Stimulated activated CD4-positive, alpha-beta T cell treated with anti-CD3 and anti-CD28 coated beads, Interleukin-1b, Interleukin-23, amount 100 ng/mL, for 1 hour (primary cell): ENCODE measurements around the gene CDK6.

ENCODE experiments used
- DNase-seq, 2 donors: peaks; one replicate each; pipeline ENCODE4 v3.0.0-alpha.2; 2020; ENCODE audit warnings: low read depth in 2 of 2

Gene CDK6

DNA sequence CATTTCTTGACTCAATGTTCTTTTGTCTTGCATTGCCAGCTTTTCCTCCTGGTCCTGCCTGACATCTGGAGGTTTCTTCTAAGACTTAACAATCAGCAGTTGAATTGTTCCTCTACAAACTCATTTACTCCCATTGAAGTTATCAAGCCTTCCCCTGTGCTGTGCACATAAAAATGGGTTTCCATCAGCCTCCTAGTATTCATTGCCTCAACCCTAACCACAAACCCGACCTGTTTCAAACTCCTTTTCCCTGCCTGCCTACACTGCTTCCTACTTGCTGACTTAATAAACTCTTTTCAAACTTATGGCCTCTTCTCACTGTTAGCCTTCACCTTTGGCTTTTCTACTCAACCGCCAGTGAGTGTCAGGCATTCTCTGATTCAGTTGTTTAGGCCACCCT is 9.4 kb upstream of the CDK6 start:
- no peak for DNase-seq

DNA sequence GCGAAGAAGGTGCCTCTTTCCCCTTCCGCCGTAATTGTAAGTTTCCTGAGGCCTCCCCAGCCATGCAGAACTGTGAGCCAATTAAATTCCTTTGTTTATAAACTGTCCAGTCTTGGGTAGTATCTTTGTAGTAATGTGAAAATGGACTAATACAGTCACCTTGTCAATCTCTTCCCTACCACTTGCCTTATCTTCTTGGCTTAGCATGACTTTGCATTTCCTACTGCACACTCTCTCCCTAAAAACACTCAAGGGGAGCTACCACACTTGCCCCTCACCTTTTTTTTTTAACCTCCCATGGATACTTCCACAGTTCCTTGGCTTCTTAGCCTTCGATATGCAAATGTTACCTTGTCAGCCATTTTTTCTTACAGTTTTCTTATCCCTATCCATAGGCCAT is 7.4 kb upstream of the CDK6 start:
- DNase-seq: no peak

DNA sequence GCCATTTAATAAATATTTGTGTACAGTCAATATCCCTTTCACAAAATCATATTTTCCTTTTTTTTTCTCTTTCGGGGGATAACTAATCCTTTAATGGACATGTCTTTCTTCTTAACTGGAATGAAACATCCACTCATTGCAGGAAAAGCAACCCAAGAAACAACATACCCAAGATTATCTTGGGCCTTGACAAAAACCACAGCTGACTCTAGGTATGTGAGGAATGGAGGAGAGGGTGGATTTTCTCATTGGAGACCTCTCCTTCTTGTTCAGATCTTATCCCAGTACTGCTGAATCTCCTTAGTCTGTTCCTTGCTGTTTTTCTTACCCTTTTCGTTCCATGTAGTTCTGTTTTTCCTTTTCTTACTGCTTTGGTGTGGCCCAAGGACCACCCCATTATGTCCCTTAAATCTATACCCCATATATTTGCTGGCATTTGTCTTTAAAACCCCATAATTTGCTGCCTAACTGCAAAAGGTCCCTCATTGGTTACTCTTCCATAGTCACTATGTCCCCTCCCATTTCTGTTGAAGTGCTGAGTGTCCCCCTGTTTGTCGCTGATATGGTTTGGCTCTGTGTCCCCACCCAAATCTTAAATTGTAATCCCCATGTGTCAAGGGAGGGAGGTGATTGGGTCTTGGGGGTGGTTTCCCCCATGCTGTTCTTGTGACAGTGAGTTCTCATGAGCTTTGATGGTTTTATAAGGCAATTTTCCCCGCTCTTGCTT is 6.8 kb upstream of the CDK6 start:
- no peak for DNase-seq

DNA sequence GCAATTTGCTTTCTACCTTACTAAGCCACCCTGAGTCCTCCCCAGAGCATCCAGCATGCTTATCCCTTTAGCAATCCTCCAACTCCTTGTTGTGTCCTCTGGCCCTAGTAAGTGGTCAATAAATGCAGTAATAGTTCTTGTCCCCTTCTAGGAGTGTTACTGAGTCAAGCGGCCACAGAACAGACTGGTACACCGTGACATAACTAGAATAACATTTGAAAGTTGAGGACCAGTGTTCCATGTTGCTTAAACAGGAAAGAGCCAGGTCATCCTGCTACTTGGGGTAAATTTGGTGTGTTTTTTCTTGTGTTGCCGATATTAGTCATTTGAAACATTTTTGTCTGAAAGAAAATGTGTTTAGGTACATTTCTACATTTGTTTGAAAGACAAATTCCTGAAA is 4.8 kb upstream of the CDK6 start:
- DNase-seq: no peak

DNA sequence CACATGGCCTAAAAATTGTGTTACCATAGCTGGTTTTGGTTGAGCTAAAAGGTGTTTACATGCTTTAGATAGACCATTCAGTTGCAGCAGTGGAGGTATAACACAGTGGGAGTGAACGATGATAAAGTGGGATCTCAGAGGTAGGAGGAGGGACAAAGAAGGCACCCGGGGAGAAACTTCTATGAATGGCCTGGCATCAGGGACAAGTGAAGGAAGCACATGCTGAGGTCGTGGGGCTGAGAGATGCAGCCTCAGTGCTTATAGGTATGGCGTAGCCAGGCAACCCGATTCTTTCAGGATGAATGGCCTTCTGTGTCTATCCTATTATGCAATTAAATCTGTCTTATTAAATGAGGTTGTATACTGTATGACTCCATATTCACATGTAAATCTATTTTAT is 3.9 kb upstream of the CDK6 start:
- no peak for DNase-seq

DNA sequence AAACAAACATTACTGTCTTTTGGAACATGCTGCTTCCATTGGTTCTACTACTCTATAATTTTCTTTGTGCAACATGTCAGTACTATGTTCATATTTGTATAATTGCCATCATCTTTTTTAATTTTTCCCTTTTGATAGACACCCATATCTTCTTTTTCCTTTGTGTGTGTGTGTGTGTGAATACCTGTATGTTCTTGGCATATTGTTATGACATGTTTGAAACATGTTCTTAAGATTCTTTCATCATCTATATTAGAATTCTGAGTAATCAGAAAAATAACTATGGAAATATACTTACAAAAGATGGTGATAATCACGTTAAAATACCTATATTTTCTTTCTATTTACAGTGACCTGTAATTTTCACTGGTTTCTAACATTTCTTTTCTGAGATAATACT is 3.5 kb upstream of the CDK6 start:
- DNase-seq: no peak

DNA sequence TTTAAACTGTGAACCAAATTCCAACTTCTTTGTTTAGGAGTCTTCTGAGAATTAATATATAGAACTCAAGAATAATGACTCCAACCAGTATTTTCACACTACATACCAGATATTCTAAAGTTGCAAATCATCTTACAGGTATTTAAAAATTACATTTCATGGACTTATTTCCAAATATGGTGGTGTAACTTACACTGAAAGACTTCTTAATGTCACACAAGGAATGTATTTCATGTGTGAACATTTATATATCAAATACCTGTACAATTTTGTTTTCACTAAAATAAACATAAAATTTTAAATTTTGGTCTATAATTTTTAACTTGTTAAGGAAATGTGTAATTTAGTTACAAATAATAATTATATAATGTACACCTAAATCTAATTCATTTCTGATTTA is 2.6 kb upstream of the CDK6 start:
- no peak for DNase-seq

DNA sequence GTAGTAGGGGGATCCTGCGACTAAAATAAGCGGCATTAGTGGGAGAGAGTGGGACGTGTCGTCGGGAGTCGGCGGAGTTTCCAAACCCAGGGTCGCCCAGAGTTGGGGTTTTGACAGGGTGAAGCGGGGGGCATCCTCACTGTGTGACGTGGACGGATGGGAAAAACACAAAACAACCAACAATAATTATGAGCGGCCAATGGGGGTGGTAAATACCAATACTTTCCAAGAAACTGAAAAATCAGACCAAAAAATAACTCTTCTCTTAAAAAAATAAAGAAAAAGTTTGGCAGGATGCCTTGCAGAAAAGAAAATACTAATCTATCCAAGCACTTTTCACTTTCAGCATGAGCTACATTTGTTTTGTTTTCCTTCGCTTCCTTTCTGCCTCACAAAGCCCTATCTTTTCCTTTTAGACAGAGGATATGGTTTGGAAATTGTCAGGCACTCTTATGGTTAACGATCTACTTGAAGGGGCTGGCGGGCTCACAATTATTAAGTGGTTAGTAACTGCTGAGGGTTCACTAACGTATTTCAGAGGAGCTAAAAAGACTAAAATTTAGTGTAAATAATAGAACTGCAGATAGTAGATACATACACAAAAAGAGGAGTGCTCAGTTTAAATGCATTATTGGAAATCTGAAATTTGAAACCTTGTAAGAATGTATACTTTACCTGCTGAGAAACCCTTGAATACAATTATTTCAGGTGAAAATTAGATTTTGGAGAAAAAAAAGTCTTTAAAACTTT is 802 bp upstream of the CDK6 start:
- DNase-seq: no peak

DNA sequence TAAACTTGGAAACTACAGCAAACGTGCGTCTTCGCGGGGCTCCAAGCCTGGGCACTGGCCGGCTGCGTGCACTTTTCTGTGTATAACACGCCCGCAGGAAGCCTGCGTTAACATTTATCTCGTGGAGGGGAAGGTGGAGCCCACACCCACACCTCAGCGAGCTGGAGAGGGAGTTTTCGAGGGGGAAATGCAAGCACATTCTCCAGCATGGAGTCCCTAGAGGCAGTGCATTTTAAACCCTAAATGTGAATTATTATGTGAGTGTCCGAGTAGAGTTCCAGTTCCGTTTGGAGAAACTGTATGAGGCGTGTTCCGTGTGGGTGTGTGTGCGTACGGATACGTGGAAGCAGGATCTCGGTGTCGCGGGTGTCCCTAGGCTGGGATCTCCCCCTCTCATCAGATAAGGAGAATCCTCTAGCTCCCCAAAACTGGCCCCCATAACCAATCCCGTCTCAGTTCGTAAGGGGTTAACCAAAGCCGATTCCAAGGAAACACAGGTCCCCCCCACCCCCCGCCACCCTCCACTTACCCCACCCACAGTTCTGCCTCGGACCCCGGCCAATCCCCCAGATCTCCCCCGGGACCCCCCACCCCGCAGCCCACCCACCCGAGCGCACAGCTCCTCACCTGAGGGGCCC is 403 bp downstream of the CDK6 start:
- DNase-seq: peak in 1 of 2 donors; percentile 24

DNA sequence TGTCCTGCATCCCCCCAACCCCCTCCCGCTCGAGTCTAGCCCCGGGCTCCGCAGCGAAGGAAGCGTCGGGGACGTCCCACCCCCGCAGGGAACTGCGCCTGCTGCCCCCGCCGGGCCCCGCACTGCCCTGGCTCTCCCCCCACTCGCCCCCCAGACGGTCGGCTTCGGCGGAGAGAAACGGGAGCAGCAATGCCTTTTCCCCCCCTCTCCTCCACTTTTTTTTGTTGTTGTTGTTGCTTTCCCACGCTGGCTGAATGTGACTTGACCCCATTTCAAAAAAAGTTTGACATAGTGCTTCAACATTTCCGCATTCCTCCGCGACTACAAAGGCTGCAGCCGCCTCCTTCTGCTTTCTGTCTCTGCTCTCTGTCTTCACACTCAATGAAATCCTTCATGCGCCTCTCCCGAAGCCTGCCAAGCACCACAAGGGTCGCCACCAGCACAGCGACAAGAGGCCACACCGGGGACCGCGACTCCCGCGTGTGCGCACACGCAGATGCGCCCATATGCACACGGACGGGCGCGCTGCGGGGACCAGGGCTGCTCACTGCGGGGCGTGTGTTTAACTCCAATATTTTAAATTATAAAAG is 1.0 kb downstream of the CDK6 start:
- DNase-seq: peak in 1 of 2 donors; percentile 32

DNA sequence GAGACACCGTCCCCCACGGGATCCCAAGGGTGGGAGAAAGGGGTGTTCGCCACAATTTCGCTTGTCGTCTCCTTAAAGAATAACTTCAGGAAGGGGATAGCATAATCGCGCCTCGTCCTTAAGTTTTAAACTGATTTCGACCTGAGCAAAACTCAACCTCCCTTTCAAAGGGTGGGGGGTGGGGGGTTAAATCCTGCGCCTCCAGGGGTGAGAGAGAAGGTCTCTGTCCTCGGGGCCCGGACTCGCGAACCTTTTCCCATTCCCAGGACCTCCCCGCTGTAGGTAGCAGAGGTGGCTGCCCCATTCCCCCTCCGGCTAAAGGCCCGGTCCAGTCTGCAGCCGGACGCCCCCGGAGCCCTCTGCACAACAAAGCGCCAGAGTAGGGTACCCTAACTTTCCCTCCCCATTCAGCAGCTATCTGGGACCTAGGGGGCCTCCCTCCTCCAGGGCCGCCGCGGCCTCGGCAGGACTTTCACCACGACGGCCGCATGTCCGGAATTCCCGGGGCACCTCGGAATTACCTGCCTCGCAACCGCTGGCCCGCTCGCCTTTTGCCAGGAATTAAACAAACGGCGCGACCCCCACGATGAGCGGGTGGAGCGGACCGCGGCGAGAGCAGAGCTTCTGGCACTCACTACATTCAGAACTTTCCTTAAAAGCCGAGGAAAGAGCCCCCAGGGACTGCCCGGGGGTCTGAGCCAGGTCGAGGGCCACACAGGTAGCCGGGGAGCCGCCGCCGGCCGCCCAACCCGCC is 1.7 kb downstream of the CDK6 start:
- DNase-seq: peak in 1 of 2 donors; percentile 13

DNA sequence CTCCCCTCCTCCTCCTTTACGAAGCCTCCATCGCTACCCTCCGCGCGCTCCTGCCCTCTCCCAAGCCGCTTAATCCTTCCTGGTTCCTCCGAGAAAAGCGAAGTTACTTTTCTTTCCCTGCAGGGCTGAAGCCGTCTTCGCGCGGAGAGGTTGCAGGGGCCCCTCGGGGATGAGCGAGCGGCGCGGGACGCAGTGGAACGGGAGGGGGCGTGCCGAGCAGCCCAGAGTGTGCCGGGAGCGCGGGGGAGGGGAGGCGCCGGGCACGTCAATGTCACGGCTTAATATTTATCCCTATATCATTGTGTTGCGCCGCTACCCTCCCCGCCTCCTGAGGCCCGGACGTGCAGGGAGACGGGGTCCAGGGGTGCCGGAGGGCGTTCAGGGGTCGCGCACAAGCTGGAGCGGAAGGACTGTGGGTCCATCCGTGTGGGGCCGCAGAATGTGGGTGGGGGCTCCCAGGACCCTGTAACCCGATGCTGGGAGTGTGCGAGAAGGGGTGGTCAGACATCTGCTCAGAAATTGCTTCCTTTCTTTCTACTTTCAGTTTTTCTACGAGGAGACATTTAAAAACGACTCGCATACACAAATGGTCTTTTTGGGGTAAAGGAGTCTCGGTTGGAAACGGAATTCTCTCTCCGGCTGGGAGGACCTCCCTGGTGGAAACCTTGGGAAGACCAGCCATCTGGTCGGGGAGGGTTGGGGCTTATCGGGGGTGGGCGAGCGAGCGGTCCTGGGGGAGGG is 2.4 kb downstream of the CDK6 start:
- DNase-seq: peak; percentile 41 to 67

DNA sequence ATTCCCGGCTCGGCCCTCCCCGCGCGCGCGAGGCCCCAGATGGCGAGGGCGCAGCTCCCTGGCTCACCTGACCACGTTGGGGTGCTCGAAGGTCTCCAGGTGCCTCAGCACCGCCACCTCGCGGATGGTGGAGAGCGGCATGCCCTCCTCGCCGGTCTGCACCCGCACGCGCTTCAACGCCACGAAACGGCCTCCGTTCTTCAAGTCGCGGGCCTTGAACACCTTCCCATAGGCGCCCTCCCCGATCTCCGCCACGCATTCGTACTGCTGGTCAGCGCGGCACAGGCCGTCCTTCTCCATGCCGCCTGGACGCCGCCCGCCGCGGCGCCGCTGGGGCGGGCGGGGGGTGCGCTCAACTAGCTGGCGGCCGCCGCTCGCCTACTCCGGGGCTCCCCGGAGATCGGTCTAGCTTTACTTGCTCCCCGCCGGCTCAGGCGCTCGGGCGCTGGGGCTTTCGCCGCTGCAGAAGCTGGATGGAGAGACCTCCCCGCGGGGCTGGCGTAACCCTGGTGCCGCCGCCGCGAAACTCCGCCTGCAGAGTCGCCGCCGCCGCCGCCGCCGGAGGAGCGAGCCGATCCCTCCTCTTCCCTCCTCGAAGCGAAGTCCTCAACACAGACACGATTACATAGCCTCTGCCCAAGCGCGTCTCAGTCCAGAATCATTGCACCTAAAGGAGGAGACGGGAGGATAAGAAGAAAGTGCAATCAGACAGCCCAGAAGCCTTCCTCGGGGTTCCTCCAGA is 3.2 kb downstream of the CDK6 start:
- peak; percentile 68 to 73 for DNase-seq

DNA sequence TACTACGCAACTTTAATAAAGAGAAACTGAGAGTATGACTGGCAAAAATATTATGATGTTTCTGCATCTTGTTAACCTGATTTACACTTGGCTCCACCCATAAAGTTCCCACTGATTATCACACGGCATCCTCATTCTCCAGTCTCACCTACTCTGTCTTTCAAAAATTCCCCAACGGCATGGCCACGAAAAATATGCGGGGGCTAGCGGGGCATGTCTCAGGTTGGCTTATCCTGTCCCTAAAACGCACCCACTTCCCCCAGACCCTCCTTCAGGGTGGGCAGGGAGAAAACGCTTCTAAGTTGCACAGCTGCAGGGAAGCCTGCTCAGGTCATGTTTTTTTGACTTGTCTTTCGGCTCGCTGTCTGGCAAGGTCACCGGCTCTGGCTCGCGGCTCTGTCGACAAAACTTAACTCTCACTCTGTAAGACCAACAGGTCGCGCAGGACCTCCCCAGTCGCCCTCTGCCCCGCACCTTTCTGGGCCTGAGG is 3.8 kb downstream of the CDK6 start:
- DNase-seq: peak in 1 of 2 donors; percentile 24

DNA sequence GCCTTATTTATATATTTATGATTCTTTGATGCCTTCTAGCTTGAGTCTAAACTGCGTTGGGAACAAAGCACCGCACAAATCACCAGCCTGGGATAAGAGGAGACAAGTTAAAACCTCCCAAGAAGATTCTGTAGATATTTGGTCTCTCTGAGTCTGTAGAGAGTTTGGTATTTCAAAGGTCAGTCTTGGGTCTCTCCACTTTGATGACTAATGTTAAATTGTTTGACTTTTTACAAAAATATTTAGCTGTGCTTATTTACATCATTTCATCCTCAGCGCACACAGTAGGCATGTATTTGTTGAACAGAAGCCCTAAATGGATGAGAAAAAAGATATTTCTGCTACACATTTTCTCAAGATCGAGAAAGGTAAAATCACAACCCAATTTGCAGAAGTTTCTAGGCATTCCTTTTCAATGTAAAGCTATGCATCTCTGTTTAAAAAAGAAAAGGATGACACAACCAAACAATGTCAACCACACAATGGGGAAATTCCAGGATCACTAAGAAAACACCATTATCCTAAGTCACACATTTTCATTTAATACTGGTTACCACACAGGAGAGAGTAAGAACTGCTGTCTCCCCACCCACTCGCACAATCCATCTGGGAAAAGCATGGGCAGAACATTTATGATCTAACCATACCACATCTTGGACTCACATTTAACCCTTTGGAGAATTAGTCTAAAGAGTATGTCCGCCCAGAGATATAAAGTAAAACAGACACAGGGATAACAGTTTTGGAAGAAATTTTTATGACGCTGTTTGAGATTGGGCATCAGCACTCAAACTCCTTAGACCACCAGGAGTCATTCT is 4.4 kb downstream of the CDK6 start:
- DNase-seq: no peak

DNA sequence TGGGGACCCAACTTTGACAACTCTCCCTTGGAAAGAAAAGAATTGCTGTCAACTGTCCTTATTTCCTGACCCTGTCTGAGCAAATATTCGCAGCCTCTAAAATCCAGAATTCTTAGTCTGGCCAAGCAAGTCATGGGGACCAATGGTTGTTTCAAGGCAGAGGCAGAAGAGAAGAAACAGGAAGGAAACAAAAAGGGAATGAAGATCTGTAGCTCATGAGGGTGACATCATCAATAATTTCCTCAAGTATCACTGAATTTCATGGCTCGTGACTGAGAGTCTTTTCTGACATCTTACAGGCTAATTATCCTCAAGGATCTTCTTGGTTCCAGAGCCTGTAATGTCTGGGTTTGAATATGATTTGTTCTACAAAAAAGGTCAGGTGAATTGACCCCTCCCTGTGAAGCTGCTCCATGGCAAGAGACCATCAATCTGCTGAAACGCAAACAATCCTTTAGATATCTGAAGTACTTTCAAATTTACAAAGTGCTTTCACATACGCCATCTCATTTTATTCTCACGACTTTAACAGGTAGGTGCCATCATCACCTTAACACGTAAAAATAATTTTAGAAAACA is 5.8 kb downstream of the CDK6 start:
- DNase-seq: no peak

DNA sequence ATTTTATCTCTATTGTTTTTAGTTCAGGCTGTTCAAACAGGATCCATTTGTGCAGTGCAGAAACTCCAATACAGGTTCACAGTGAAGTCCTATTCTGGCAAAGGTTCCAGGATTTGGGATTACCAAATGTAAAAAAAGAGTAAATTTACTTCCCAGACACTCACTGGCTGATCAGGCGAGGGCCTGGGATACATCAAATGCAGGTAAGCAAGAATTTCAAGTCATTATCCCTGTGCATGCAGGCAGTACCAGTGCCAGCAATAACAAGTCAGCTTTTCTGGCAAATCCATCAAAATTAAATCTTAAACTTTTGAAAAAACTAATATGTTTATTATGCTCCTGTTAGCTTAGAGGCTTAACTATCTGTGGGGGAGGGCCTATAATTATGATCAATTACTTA is 6.3 kb downstream of the CDK6 start:
- no peak for DNase-seq

DNA sequence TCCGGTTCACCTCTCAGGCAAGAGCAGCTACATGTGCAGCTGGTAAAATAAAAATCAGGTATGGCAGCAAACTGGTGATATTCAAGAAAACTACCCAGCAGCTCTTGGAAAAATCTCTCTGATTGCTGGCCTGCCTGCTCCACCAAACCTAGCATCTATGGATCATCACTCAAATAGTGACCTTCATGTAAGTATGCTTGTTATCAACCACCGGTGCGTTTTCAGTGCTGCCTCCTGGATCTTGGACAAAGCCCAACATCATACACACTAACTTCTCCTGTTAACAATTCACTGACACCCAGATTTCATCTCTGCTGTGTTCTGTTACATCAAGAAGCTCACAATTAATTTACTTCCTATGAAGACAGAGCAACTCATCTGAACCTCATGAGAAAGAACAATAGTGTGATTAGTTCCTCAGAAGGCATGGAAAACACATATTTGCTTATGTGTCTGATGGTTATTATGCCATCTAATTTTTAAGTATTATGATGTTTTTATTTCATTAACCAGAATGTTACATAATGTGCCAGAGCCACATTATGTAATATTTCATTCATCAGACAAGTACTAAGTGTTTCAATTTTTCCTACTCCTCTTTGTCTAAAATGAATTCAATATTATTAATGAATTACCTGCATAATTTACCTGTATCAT is 8.8 kb downstream of the CDK6 start:
- DNase-seq: no peak
